ENCODE data around the gene PARVB. TPM values are rescaled to one million over a fixed set of nuclear protein-coding genes. Genes with fewer than 3 reads are reported as not detected.
A peak's percentile ranks its signal among the peaks of the same experiment; 100 is the strongest.

PARVB gene
- total and polyA plus RNA-seq, 9 of the 15 experiments (the other 6 are each of a cell fraction or from before 2014, with no cell fraction given) = 1.1 to 59.2 (median 29.2) TPM

DNA sequence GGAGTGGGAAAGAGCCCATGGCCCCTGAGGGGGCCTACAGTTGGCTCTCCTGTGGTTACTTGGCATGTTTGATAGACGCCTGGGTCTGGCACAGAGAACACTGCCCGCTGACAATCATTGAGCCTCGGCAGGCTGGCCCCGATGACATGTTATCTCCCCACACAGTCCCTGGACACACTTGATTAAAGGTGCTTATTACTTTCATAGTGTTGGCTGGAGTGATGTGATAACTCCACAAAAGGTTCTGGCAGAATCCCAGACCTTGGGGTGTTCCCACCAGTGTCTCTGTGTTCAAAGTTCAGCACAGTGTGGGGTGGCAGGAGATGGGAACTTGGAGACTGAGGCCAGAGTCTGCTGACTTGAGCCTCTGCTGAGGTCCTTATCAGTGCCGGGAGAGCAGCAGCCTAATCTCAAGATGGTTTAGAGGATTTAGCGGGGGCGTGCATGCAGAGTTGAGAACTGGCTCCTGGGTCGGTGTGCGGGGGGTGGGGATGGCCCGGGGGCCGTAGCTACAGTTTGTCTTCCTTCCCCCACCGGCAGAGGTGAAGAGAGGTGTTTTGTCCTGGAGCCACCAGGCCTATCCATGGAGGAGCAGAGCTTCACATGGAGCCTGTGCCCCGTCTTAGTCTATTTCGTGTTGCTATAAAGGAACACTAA lies 22.5 kb downstream of the PARVB start (continued):
- TF ChIP-seq, protein P1, sequence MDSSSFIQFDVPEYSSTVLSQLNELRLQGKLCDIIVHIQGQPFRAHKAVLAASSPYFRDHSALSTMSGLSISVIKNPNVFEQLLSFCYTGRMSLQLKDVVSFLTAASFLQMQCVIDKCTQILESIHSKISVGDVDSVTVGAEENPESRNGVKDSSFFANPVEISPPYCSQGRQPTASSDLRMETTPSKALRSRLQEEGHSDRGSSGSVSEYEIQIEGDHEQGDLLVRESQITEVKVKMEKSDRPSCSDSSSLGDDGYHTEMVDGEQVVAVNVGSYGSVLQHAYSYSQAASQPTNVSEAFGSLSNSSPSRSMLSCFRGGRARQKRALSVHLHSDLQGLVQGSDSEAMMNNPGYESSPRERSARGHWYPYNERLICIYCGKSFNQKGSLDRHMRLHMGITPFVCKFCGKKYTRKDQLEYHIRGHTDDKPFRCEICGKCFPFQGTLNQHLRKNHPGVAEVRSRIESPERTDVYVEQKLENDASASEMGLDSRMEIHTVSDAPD (CRISPR knock-in tag; IDR thresholded peaks at IDR 0.05) = no peak
- peak; percentile 70 for TF ChIP-seq CCNT2 (IDR thresholded peaks at IDR 0.05; ENCODE audit: borderline replicate concordance, extremely low read depth, insufficient read length, low read depth, low read length)
- peak; percentile 96 for TF ChIP-seq CBFA2T3 (IDR thresholded peaks at IDR 0.05)
- TF ChIP-seq FOS (IDR thresholded peaks at IDR 0.05; ENCODE audit: extremely low read depth, insufficient read length) = no peak
- TF ChIP-seq STAG1 (CRISPR knock-in tag; IDR thresholded peaks at IDR 0.05; ENCODE audit: borderline replicate concordance) = no peak
- peak; percentile 36 for TF ChIP-seq CXXC5 (CRISPR knock-in tag; IDR thresholded peaks at IDR 0.05)
- TF ChIP-seq NR2C1 (IDR thresholded peaks at IDR 0.05) = 0 out of 2 replicates have a peak, but pooled peaks have one; percentile 12
- TF ChIP-seq NR2C1 (tag; IDR thresholded peaks at IDR 0.05) = no peak
- TF ChIP-seq GATAD2A (IDR thresholded peaks at IDR 0.05) = 0 out of 2 replicates have a peak, but pooled peaks have one; percentile 31
- peak; percentile 41; the same call in 1 of the 2 replicates for TF ChIP-seq SP1 (CRISPR knock-in tag; IDR thresholded peaks at IDR 0.05)
- peak; percentile 25 for TF ChIP-seq TAF1 (IDR thresholded peaks at IDR 0.05; ENCODE audit: control insufficient read depth, extremely low read depth, insufficient read depth, low read length, severe bottlenecking)
- peak; percentile 84 for TF ChIP-seq KLF16 (IDR thresholded peaks at IDR 0.05)
- peak; percentile 67; the same call in 1 of the 2 replicates for TF ChIP-seq PHB2 (IDR thresholded peaks at IDR 0.05; ENCODE audit: low read depth)
- no peak for TF ChIP-seq RBM39 (optimal IDR thresholded peaks at IDR 0.05; ENCODE audit: low read depth, low read length)
- TF ChIP-seq JUND (IDR thresholded peaks at IDR 0.05; ENCODE audit: borderline replicate concordance, low read depth, low read length) = peak; percentile 59; the same call in 1 of the 2 replicates
- no peak; the same call in 2 of the 3 replicates for TF ChIP-seq JUND (tag; IDR thresholded peaks at IDR 0.05; ENCODE audit: borderline replicate concordance, low read depth, low read length)
- TF ChIP-seq WHSC1 (IDR thresholded peaks at IDR 0.05; ENCODE audit: low read length) = no peak
- TF ChIP-seq TCF7 (IDR thresholded peaks at IDR 0.05; ENCODE audit: borderline replicate concordance) = peak; percentile 17; the same call in 1 of the 2 replicates
- no peak for TF ChIP-seq NCOA4 (IDR thresholded peaks at IDR 0.05; ENCODE audit: partially characterized antibody)
- peak; percentile 44 for TF ChIP-seq ZFX (CRISPR knock-in tag; IDR thresholded peaks at IDR 0.05)
- TF ChIP-seq NCOA1 (IDR thresholded peaks at IDR 0.05; ENCODE audit: low read depth) = peak; percentile 35; the same call in 1 of the 2 replicates
- TF ChIP-seq TAL1 (IDR thresholded peaks at IDR 0.05) = peak; percentile 92
- TF ChIP-seq SOX6 (IDR thresholded peaks at IDR 0.05) = peak; percentile 84
- peak; percentile 63 for TF ChIP-seq ATF7 (IDR thresholded peaks at IDR 0.05)
- TF ChIP-seq DMBX1 (CRISPR knock-in tag; IDR thresholded peaks at IDR 0.05; ENCODE audit: borderline replicate concordance) = 0 out of 2 replicates have a peak, but pooled peaks have one; percentile 42
- TF ChIP-seq, protein P2, sequence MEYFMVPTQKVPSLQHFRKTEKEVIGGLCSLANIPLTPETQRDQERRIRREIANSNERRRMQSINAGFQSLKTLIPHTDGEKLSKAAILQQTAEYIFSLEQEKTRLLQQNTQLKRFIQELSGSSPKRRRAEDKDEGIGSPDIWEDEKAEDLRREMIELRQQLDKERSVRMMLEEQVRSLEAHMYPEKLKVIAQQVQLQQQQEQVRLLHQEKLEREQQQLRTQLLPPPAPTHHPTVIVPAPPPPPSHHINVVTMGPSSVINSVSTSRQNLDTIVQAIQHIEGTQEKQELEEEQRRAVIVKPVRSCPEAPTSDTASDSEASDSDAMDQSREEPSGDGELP (CRISPR knock-in tag; IDR thresholded peaks at IDR 0.05; ENCODE audit: borderline replicate concordance) = peak; percentile 32; the same call in 1 of the 2 replicates
- no peak for TF ChIP-seq TFAM (CRISPR knock-in tag; conservative IDR thresholded peaks at IDR 0.05)
- no peak for TF ChIP-seq SIX5 (IDR thresholded peaks at IDR 0.05; ENCODE audit: borderline replicate concordance in 1 of 2, insufficient read depth in 1 of 2, low read depth in 1 of 2, low read length in 2 of 2)
- peak; percentile 69 for TF ChIP-seq BCOR (IDR thresholded peaks at IDR 0.05)
